Breast epithelium (tissue), 3 donors: ENCODE data around the gene ATP6V1F.

Experiments used
- POLR2A ChIP-seq: fragments of 450-650 bp; IDR thresholded peaks from one replicate; pipeline ENCODE4 v1.6.1; 2016; ENCODE audit warnings: antibody characterized with exemption, mild to moderate bottlenecking, moderate library complexity
- POLR2AphosphoS5 ChIP-seq, 3 donors: sonication (generic); formaldehyde crosslinking; IDR thresholded peaks; one replicate each; pipeline ENCODE4 v1.6.1; 2017; ENCODE audit warnings: antibody characterized with exemption in 3 of 3
- TF ChIP-seq, protein P1 (sequence below), 3 donors: fragments of 450-650 bp; IDR thresholded peaks; one replicate each; pipeline ENCODE4 v1.5.1; 2016 to 2017; ENCODE audit warnings: antibody characterized with exemption in 3 of 3, mild to moderate bottlenecking in 3 of 3, moderate library complexity in 3 of 3

DNA sequence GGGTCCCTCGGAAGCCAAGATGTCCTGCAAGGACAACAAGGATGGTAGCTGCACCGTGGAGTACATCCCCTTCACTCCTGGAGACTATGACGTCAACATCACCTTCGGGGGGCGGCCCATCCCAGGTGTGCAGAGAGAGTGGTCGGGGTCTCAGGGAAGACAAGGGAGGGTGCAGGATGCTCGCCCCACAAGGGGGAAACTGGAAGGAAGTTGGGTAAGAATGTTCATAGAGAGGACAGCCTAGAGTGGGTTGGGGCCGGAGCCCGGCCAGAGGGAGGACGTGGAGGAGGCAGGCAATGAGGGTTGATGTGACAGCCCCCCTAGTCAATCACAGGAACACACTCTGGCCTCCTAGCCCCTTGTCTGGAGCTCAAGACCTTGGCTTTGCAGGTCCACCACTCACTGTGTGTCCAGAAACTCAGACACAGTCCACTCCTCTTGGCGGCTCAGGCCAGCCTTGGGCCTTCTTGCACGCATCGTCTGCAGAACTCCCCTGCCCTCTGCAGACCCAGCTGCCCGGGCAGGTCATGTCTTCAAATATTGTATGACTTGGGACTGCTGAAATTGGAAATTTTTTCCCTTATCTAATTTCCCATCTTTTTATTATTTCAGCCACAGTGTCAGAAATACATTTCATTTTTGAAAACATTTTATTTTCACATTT, 15.7 kb upstream of the ATP6V1F start:
- no peak for TF ChIP-seq POLR2AphosphoS5 (IDR thresholded peaks at IDR 0.05)
- no peak for TF ChIP-seq POLR2A
- TF ChIP-seq, protein P1, sequence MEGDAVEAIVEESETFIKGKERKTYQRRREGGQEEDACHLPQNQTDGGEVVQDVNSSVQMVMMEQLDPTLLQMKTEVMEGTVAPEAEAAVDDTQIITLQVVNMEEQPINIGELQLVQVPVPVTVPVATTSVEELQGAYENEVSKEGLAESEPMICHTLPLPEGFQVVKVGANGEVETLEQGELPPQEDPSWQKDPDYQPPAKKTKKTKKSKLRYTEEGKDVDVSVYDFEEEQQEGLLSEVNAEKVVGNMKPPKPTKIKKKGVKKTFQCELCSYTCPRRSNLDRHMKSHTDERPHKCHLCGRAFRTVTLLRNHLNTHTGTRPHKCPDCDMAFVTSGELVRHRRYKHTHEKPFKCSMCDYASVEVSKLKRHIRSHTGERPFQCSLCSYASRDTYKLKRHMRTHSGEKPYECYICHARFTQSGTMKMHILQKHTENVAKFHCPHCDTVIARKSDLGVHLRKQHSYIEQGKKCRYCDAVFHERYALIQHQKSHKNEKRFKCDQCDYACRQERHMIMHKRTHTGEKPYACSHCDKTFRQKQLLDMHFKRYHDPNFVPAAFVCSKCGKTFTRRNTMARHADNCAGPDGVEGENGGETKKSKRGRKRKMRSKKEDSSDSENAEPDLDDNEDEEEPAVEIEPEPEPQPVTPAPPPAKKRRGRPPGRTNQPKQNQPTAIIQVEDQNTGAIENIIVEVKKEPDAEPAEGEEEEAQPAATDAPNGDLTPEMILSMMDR (IDR thresholded peaks at IDR 0.05): no peak
